Fibroblast of pulmonary artery (primary cell): ENCODE measurements around the gene SLCO2B1.

Source experiments
- DNase-seq: peaks from one replicate; pipeline ENCODE4 v3.0.0-alpha.2; 2010; ENCODE audit warnings: low read depth
- H3K4me3 ChIP-seq: replicated peaks from 2 replicates; pipeline ENCODE4 v1.5.1; 2011; ENCODE audit warnings: low read depth, mild to moderate bottlenecking, control low read depth, low read length, moderate library complexity
- CTCF ChIP-seq: IDR thresholded peaks from 2 replicates; pipeline ENCODE4 v1.5.1; 2011; ENCODE audit warnings: mild to moderate bottlenecking, control low read depth, low read length, inconsistent platforms; ENCODE audit errors: missing control alignments

The SLCO2B1 gene

DNA sequence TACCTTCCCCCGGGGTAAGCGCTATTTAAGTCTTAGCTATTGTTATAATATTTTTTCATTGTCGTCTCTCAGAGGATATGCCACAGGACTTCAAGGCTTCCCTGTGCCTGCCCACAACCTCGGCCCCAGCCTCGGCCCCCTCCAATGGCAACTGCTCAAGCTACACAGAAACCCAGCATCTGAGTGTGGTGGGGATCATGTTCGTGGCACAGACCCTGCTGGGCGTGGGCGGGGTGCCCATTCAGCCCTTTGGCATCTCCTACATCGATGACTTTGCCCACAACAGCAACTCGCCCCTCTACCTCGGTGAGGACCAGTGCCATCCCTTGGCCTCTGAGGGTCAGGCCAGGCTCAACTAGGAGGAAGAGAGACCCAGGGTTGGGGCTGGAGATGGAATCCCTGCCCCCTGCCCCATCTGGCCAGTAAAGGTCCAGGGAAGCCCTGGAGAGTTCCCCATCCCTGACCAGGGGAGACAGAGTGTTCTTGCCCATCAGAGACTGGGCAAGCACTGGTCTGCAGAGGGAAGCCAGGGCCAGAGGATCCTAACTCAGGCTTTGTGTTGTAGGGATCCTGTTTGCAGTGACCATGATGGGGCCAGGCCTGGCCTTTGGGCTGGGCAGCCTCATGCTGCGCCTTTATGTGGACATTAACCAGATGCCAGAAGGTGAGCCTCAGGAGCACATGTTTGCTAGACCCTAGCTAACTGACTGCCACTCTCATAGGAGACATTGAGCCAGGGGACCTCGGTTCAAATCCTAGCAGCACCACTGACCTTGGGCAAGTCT is 18.4 kb downstream of the SLCO2B1 start:
- TF ChIP-seq CTCF, result no peak
- no peak for DNase-seq
- no peak overlapping the region for H3K4me3 ChIP-seq

DNA sequence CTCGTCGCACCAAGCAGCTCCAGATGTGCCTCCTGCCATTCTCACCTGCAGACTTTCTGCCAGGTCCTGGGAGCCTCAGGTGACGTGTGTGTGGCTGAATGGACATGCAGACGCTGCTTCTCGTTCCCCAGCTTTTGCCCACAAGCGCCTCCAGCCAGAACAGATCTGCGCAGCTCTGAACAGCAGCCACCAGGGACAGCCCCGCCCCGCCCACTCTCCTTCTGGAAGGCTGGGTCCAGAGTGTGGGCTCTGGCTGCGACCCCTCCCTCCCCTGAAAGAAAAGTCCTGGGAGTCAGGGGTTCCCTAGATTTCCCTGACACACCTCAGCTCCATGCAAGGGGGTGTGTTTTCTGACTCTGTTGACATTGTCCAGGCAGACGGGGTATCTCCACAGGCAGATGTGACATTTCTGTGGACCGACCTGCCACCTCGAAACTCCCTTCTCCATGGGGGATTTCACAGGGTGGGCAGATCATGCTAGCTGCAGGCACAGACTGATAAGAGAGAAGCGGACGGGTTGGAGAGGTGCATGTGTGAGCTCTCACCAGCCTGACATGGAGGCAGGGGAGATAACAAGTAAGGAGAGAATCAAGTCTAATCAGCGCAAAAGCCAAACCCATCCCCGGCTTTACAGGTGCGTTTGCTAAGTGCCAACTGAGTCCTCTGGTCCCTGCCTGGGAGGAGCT is 19.8 kb downstream of the SLCO2B1 start:
- no peak for DNase-seq
- no peak overlapping the region for H3K4me3 ChIP-seq
- TF ChIP-seq CTCF, result no peak

- no peak for DNase-seq
- no peak overlapping the region for H3K4me3 ChIP-seq
- no peak for TF ChIP-seq CTCF
Measured at GRCh38 chr11:75173336-75173735, 22.4 kb downstream of the SLCO2B1 start.

DNA sequence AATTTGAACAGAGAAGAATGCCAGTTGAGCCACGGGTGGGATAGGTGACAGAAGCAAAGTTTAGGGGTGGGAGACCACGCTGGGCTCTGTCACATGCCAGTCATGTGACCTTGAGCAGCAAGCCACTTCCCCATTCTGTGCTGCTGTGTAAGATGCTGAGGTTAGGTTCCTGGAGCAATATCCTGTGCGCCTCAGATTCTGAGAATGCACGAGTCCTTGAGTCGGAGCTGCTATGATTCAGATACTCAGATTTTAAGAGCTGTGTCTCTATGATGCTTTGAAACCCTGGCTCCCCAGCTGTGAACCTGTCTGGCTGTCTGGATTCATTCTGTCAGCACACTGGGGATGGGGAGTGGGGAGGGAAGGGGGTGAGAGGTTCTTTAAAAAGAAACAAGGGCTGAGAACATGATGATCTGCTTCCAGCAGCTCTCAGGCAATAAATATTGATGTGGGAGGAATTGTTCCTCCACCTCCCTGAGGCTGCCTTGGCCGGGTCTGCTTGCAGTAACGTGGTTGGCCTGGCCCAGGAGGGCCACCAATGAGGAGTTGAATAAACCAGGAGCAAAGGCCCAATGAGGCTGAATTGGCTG is 24.0 kb downstream of the SLCO2B1 start:
- TF ChIP-seq CTCF, result no peak
- H3K4me3 ChIP-seq, result no peak overlapping the region
- peak; percentile 34 for DNase-seq

- H3K4me3 ChIP-seq, result no peak overlapping the region
- DNase-seq, result no peak
- TF ChIP-seq CTCF, result no peak
Measured at GRCh38 chr11:75182664-75183063, 31.8 kb downstream of the SLCO2B1 start.

- DNase-seq, result no peak
- H3K4me3 ChIP-seq, result no peak overlapping the region
- TF ChIP-seq CTCF, result no peak
Measured at GRCh38 chr11:75184051-75184450, 33.1 kb downstream of the SLCO2B1 start.
